ENCODE measurements around the gene SPEF1.

Gene SPEF1

DNA sequence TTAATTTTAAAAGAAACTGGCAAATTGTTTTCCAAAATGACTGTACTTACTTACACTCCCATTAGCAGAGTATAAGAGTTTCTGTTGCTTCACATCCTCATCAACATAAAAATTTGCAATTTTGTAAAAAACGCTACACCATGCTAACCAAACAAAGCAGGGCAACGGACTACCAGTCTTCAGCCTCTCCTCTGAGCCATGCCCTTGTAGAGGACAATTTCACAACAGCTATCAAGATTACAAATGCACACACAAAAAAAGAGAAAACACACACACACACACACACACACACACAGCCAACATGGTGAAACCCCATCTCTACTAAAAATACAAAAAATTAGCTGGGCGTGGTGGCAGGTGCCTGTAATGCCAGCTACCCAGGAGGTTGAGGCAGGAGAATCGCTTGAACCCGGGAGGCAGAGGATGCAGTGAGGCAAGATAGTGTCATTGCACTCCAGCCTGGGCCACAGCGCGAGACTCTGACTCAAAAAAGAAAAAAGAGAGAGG, 9.6 kb downstream of the SPEF1 start:
- DNase-seq (ENCODE audit: low read depth), result no peak
- TF ChIP-seq, protein P1, sequence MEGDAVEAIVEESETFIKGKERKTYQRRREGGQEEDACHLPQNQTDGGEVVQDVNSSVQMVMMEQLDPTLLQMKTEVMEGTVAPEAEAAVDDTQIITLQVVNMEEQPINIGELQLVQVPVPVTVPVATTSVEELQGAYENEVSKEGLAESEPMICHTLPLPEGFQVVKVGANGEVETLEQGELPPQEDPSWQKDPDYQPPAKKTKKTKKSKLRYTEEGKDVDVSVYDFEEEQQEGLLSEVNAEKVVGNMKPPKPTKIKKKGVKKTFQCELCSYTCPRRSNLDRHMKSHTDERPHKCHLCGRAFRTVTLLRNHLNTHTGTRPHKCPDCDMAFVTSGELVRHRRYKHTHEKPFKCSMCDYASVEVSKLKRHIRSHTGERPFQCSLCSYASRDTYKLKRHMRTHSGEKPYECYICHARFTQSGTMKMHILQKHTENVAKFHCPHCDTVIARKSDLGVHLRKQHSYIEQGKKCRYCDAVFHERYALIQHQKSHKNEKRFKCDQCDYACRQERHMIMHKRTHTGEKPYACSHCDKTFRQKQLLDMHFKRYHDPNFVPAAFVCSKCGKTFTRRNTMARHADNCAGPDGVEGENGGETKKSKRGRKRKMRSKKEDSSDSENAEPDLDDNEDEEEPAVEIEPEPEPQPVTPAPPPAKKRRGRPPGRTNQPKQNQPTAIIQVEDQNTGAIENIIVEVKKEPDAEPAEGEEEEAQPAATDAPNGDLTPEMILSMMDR (IDR thresholded peaks at IDR 0.05; ENCODE audit: low read depth, low read length, missing control alignments), result no peak
- no peak overlapping the region for H3K4me3 ChIP-seq (ENCODE audit: low read depth, low read length)

DNA sequence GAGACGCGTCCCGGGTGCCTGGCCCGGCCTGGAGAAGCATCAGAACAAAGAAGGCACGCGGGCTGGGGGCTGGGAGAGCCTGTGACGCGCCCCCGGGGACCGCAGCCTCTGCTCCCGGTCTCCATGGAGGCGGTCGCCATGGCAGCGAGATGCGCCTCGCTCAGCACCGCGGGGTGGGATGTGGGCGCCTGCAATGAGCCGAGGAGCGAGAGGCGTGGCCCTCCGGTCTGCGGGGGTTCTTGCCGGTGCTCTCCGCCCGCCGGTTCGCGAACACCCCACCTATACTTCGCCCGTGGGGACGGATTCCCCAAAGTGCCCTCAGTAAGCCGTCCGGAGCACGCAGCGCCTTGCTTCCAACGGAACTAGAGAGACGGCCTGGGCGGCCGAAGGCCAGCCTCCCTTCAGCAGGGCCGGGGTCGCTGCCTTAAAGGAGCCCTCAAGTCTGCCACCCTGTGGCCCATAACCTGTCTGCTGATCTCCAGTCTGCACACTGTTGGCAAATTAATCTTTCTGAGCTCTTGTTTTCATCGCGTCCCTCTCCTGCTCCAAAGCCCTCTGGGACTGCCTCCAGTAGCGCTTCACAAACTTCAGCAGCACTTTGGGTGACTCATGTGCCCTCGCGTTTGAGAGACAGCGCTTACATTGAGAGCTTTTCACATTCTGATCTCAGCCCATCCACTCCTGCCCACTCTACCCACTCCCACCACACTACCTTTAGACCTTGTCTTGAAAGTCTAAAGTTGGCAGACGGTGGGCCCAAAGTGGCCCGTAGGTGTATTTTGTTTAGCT, 12.7 kb downstream of the SPEF1 start:
- H3K4me3 ChIP-seq (ENCODE audit: low read depth, low read length), result peak overlapping the region; percentile 77
- no peak for DNase-seq (ENCODE audit: low read depth)
- TF ChIP-seq, protein P1 (IDR thresholded peaks at IDR 0.05; ENCODE audit: low read depth, low read length, missing control alignments), result peak; percentile 72

GRCh38 chr20:3767427-3768341, 13.6 kb downstream of the SPEF1 start, which contains the start of gene ADISSP:
ADISSP (minus strand) TSS chr20:3767753; CDS start chr20:3760100, 7,653 bp downstream.
- TF ChIP-seq, protein P1 (IDR thresholded peaks at IDR 0.05; ENCODE audit: low read depth, low read length, missing control alignments), result peak; percentile 17
- peak within 1 kb of the TSS; percentile 77 for H3K4me3 ChIP-seq (ENCODE audit: low read depth, low read length)
- DNase-seq (ENCODE audit: low read depth), result peak; percentile 94

GRCh38 chr20:3767110-3767426, 14.2 kb downstream of the SPEF1 start:
- TF ChIP-seq, protein P1 (IDR thresholded peaks at IDR 0.05; ENCODE audit: low read depth, low read length, missing control alignments), result no peak
- H3K4me3 ChIP-seq (ENCODE audit: low read depth, low read length), result peak overlapping the region; percentile 77
- DNase-seq (ENCODE audit: low read depth), result no peak

GRCh38 chr20:3766422-3767109, 14.7 kb downstream of the SPEF1 start:
- peak overlapping the region; percentile 77 for H3K4me3 ChIP-seq (ENCODE audit: low read depth, low read length)
- DNase-seq (ENCODE audit: low read depth), result no peak
- TF ChIP-seq, protein P1 (IDR thresholded peaks at IDR 0.05; ENCODE audit: low read depth, low read length, missing control alignments), result no peak

GRCh38 chr20:3765171-3765882, 15.9 kb downstream of the SPEF1 start:
- no peak overlapping the region for H3K4me3 ChIP-seq (ENCODE audit: low read depth, low read length)

More at GRCh38 chr20:3765171-3765882, 15.9 kb downstream of the SPEF1 start:
- TF ChIP-seq, protein P1 (IDR thresholded peaks at IDR 0.05; ENCODE audit: low read depth, low read length, missing control alignments), result no peak
- no peak for DNase-seq (ENCODE audit: low read depth)
